Tibial artery (tissue), 4 donors: ENCODE measurements around the gene LCA5L.

Experiments used
- DNase-seq, 2 donors: peaks; one replicate each; pipeline ENCODE4 v3.0.0-alpha.2; 2019
- H3K27ac ChIP-seq, 2 donors: fragments of 200-600 bp; sonication (generic) in 1 of 2; 1 replicate in 1 of 2; 2 replicates in 1 of 2; pipeline ENCODE4 v1.5.1; 2018 to 2019; ENCODE audit warnings: mild to moderate bottlenecking in 1 of 2
- H3K27me3 ChIP-seq, 2 donors: fragments of 200-600 bp; sonication (generic) in 1 of 2; one replicate each; pipeline versions ENCODE4 v1.5.1 to v1.6.0; 2016 to 2019
- H3K36me3 ChIP-seq, 3 donors: fragments of 200-600 bp; sonication (generic) in 2 of 3; one replicate each; pipeline ENCODE4 v1.5.1; 2016 to 2019; ENCODE audit warnings: mild to moderate bottlenecking in 2 of 3
- H3K4me1 ChIP-seq, 4 donors: fragments of 200-600 bp; sonication (generic) in 2 of 4; 1 replicate in 3 of 4; 2 replicates in 1 of 4; pipeline ENCODE4 v1.5.1; 2016 to 2019
- H3K4me3 ChIP-seq, 2 donors: fragments of 200-600 bp; sonication (generic) in 1 of 2; 1 replicate in 1 of 2; 2 replicates in 1 of 2; pipeline ENCODE4 v1.5.1; 2018 to 2019; ENCODE audit warnings: mild to moderate bottlenecking in 2 of 2
- H3K9me3 ChIP-seq, 3 donors: fragments of 200-600 bp; sonication (generic) in 1 of 3; one replicate each; pipeline ENCODE4 v1.5.1; 2016 to 2019
- CTCF ChIP-seq, 2 experiments: fragments of 200-600 bp in 1 of 2; fragments of 450-650 bp in 1 of 2; IDR thresholded peaks; one replicate each; pipeline ENCODE4 v1.5.1; 2017 to 2019; ENCODE audit warnings: antibody characterized with exemption in 2 of 2, mild to moderate bottlenecking in 1 of 2, moderate library complexity in 1 of 2
- intact Hi-C: fragments of 100-400 bp; cut with DNase I; formaldehyde crosslinking; loops from one replicate; pipeline ENCODE4 v1.15.0; 2023; ENCODE audit warnings: low total_unique reads

The LCA5L gene

GRCh38 chr21:39451332-39452206 lies 6.0 kb upstream of the LCA5L start, which contains the start of gene SH3BGR:
Gene SH3BGR (plus strand): TSS chr21:39451970. CDS start chr21:39452097, 127 bp downstream.
- peak; percentile 66 to 89 for DNase-seq
- Histone ChIP-seq H3K36me3 (no peaks in the 10 kb centered on the region), H3K9me3 (no peaks in the 10 kb centered on the region), H3K27ac (peak within 1 kb of the TSS; percentile 67 to 70), H3K4me1 (peaks cover 0 to 30% (median 5%) of the 10 kb centered on the region in 4 donors), H3K27me3 (no peaks in the 10 kb centered on the region), H3K4me3 (peak within 1 kb of the TSS; percentile 47 to 49)
- TF ChIP-seq CTCF (IDR thresholded peaks at IDR 0.05), result peak in 1 of 2 experiments; percentile 9
- intact Hi-C loops, result no loop called here

- Histone ChIP-seq H3K4me3 (no peak overlapping the region), H3K27me3 (no peaks in the 10 kb centered on the region), H3K36me3 (no peaks in the 10 kb centered on the region), H3K27ac (no peak overlapping the region), H3K9me3 (no peaks in the 10 kb centered on the region), H3K4me1 (peaks cover 0 to 23% (median 8%) of the 10 kb centered on the region in 4 donors)
- TF ChIP-seq CTCF (IDR thresholded peaks at IDR 0.05), result no peak
- no peak for DNase-seq
- intact Hi-C loops, result loop anchor here (10.0 kb wide), 1 partner anchor 62 kb away; a partner anchor contains a TSS
Observed at GRCh38 chr21:39447264-39447663, 1.7 kb upstream of the LCA5L start.

GRCh38 chr21:39444421-39445180 lies 977 bp downstream of the LCA5L start:
- no peak for TF ChIP-seq CTCF (IDR thresholded peaks at IDR 0.05)
- H3K4me3 ChIP-seq, result peak overlapping the region; percentile 83 to 86
- no peaks in the 10 kb centered on the region for H3K27me3 ChIP-seq
- H3K9me3 ChIP-seq, result no peaks in the 10 kb centered on the region
- H3K4me1 ChIP-seq, result peaks cover 0 to 14% (median 8%) of the 10 kb centered on the region in 4 donors
- no peaks in the 10 kb centered on the region for H3K36me3 ChIP-seq
- peak overlapping the region; percentile 85 to 91 for H3K27ac ChIP-seq
- no peak for DNase-seq
- intact Hi-C loops, result loop anchor here (10.0 kb wide), 1 partner anchor 60 kb away; a partner anchor contains a TSS

- Histone ChIP-seq H3K4me1 (peaks cover 0 to 14% (median 8%) of the 10 kb centered on the region in 4 donors), H3K9me3 (no peaks in the 10 kb centered on the region), H3K36me3 (no peaks in the 10 kb centered on the region), H3K27me3 (no peaks in the 10 kb centered on the region), H3K27ac (no peak overlapping the region), H3K4me3 (no peak overlapping the region)
- no peak for DNase-seq
- intact Hi-C loops, result loop anchor here (10.0 kb wide), 1 partner anchor 57 kb away; a partner anchor contains a TSS
- TF ChIP-seq CTCF (IDR thresholded peaks at IDR 0.05), result peak; percentile 29 to 46
Observed at GRCh38 chr21:39441502-39442475, 3.8 kb downstream of the LCA5L start.

GRCh38 chr21:39439232-39439631 lies 6.3 kb downstream of the LCA5L start:
- H3K9me3 ChIP-seq, result no peaks in the 10 kb centered on the region
- no peaks in the 10 kb centered on the region for H3K27me3 ChIP-seq
- H3K4me1 ChIP-seq, result no peaks in the 10 kb centered on the region
- intact Hi-C loops, result no loop called here
- no peaks in the 10 kb centered on the region for H3K36me3 ChIP-seq
- H3K4me3 ChIP-seq, result no peak overlapping the region
- no peak overlapping the region for H3K27ac ChIP-seq
- no peak for DNase-seq
- TF ChIP-seq CTCF (IDR thresholded peaks at IDR 0.05), result no peak
